Activated T-helper 1 cell treated with anti-CD3 and anti-CD28 coated beads, Interleukin-12 subunit alpha, Interleukin-12 subunit beta, Interleukin-2, Interleukin-4 antibody, amounts not matched to agents 30 ng/mL and 10 ng/mL and 1 ng/mL, durations not matched to agents 14 hours and 24 hours and 36 hours (primary cell): Measurements from ENCODE around the gene ADCY4. TPM values are rescaled to one million over a fixed set of nuclear protein-coding genes. Genes with fewer than 3 reads are reported as not detected.
A peak's percentile ranks its signal among the peaks of the same experiment; 100 is the strongest.

Experiments
- DNase-seq: peaks from one replicate; pipeline ENCODE4 v3.0.0; 2021; ENCODE audit warnings: low spot score
- H3K27ac Mint-ChIP-seq: one replicate; pipeline ENCODE4 v1.8.0; 2021; ENCODE audit warnings: mild to moderate bottlenecking, mixed read lengths
- H3K27me3 Mint-ChIP-seq: one replicate; pipeline ENCODE4 v1.8.0; 2022; ENCODE audit warnings: mild to moderate bottlenecking, moderate library complexity, mixed read lengths; ENCODE audit not compliant: insufficient read depth
- H3K36me3 Mint-ChIP-seq: one replicate; pipeline ENCODE4 v1.8.0; 2021; ENCODE audit warnings: low read depth, mixed read lengths
- H3K4me1 Mint-ChIP-seq: one replicate; pipeline ENCODE4 v1.8.0; 2021; ENCODE audit warnings: low read depth, mixed read lengths
- H3K4me3 Mint-ChIP-seq: one replicate; pipeline ENCODE4 v1.8.0; 2021; ENCODE audit warnings: mild to moderate bottlenecking, moderate library complexity, mixed read lengths
- H3K9me3 Mint-ChIP-seq: one replicate; pipeline ENCODE4 v1.8.0; 2021; ENCODE audit warnings: mixed read lengths
- intact Hi-C: fragments of 100-400 bp; cut with micrococcal nuclease; formaldehyde crosslinking; loops from one replicate; pipeline ENCODE4 v1.15.1; 2024
- total RNA-seq: library from RNA; stranded (reverse); gene quantifications from 2 replicates; pipeline ENCODE4 v1.2.3, GENCODE V29; 2022

The ADCY4 gene
- total RNA-seq, 1 donor from 2014 or later, result 1.5 TPM

GRCh38 chr14:24274101-24274543, 60.7 kb downstream of the ADCY4 start:
- H3K27ac Mint-ChIP-seq, result peak overlapping the region; percentile 82
- H3K4me3 Mint-ChIP-seq, result peak overlapping the region; percentile 11
- H3K9me3 Mint-ChIP-seq, result no peaks in the 10 kb centered on the region
- intact Hi-C loops, result loop anchor here (1.0 kb wide), 1 partner anchor 15 kb away; no protein-coding TSS in a partner anchor
- no peaks in the 10 kb centered on the region for H3K27me3 Mint-ChIP-seq
- DNase-seq, result peak; percentile 45
- peaks cover 6% of the 10 kb centered on the region for H3K36me3 Mint-ChIP-seq
- peaks cover 61% of the 10 kb centered on the region for H3K4me1 Mint-ChIP-seq

- Mint-ChIP-seq H3K27ac (peak overlapping the region; percentile 82), H3K4me3 (peak overlapping the region; percentile 42), H3K9me3 (no peaks in the 10 kb centered on the region), H3K27me3 (no peaks in the 10 kb centered on the region), H3K36me3 (peaks cover 3% of the 10 kb centered on the region), H3K4me1 (peaks cover 55% of the 10 kb centered on the region)
- intact Hi-C loops, result no loop called here
- no peak for DNase-seq
Observed at GRCh38 chr14:24273422-24273998, 61.4 kb downstream of the ADCY4 start.

GRCh38 chr14:24272467-24272866, 62.4 kb downstream of the ADCY4 start:
- peaks cover 46% of the 10 kb centered on the region for H3K4me1 Mint-ChIP-seq
- intact Hi-C loops, result no loop called here
- peak overlapping the region; percentile 86 for H3K27ac Mint-ChIP-seq
- H3K4me3 Mint-ChIP-seq, result peak overlapping the region; percentile 93
- no peaks in the 10 kb centered on the region for H3K9me3 Mint-ChIP-seq
- DNase-seq, result no peak
- no peaks in the 10 kb centered on the region for H3K27me3 Mint-ChIP-seq
- no peaks in the 10 kb centered on the region for H3K36me3 Mint-ChIP-seq

GRCh38 chr14:24271834-24272263, 63.0 kb downstream of the ADCY4 start:
- intact Hi-C loops, result loop anchor here (1.0 kb wide), 8 partner anchors 27 to 170 kb away; partner anchors contain the start of genes CHMP4A, DHRS1, GMPR2 and IPO4
- H3K4me1 Mint-ChIP-seq, result peaks cover 52% of the 10 kb centered on the region
- H3K36me3 Mint-ChIP-seq, result peaks cover 6% of the 10 kb centered on the region
- H3K27me3 Mint-ChIP-seq, result no peaks in the 10 kb centered on the region
- peak overlapping the region; percentile 93 for H3K4me3 Mint-ChIP-seq
- no peaks in the 10 kb centered on the region for H3K9me3 Mint-ChIP-seq
- no peak for DNase-seq
- peak overlapping the region; percentile 86 for H3K27ac Mint-ChIP-seq

- Mint-ChIP-seq H3K27ac (peak within 1 kb of the TSS; percentile 96), H3K4me1 (peaks cover 52% of the 10 kb centered on the region), H3K4me3 (peak within 1 kb of the TSS; percentile 93), H3K36me3 (peaks cover 12% of the 10 kb centered on the region), H3K9me3 (no peaks in the 10 kb centered on the region), H3K27me3 (no peaks in the 10 kb centered on the region)
- intact Hi-C loops, result loop anchor here (1.0 kb wide), 8 partner anchors 28 to 171 kb away; partner anchors contain the start of genes CHMP4A, DHRS1, GMPR2 and IPO4
- DNase-seq, result peak; percentile 87
Observed at GRCh38 chr14:24271134-24271833, 63.6 kb downstream of the ADCY4 start, which contains the start of gene RABGGTA. RABGGTA (minus strand) TSS chr14:24271597; CDS start chr14:24271115, 482 bp downstream.

GRCh38 chr14:24270537-24271133, 64.2 kb downstream of the ADCY4 start:
- Mint-ChIP-seq H3K4me1 (peaks cover 52% of the 10 kb centered on the region), H3K4me3 (peak overlapping the region; percentile 93), H3K27ac (peak overlapping the region; percentile 96), H3K9me3 (no peaks in the 10 kb centered on the region), H3K36me3 (peaks cover 14% of the 10 kb centered on the region), H3K27me3 (no peaks in the 10 kb centered on the region)
- intact Hi-C loops, result loop anchor here (1.0 kb wide), 8 partner anchors 28 to 172 kb away; partner anchors contain the start of genes CHMP4A, DHRS1, GMPR2 and IPO4
- DNase-seq, result no peak

GRCh38 chr14:24269910-24270536, 64.8 kb downstream of the ADCY4 start:
- Mint-ChIP-seq H3K27me3 (no peaks in the 10 kb centered on the region), H3K27ac (no peak overlapping the region), H3K4me1 (peaks cover 49% of the 10 kb centered on the region), H3K36me3 (peaks cover 14% of the 10 kb centered on the region), H3K4me3 (peak overlapping the region; percentile 93), H3K9me3 (no peaks in the 10 kb centered on the region)
- intact Hi-C loops, result no loop called here
- DNase-seq, result no peak

GRCh38 chr14:24269368-24269767, 65.5 kb downstream of the ADCY4 start:
- H3K4me1 Mint-ChIP-seq, result peaks cover 46% of the 10 kb centered on the region
- no peak for DNase-seq
- H3K9me3 Mint-ChIP-seq, result no peaks in the 10 kb centered on the region
- no peaks in the 10 kb centered on the region for H3K27me3 Mint-ChIP-seq
- no peak overlapping the region for H3K27ac Mint-ChIP-seq
- intact Hi-C loops, result no loop called here
- H3K36me3 Mint-ChIP-seq, result peaks cover 16% of the 10 kb centered on the region
- peak overlapping the region; percentile 50 for H3K4me3 Mint-ChIP-seq

Other genes starting within 250 kb of the ADCY4 start
- 55.0 and 62.8 TPM in 2 replicates for gene PCK2, start 240.8 kb downstream of the ADCY4 start, total RNA-seq
- gene DCAF11, start 220.3 kb downstream of the ADCY4 start, total RNA-seq, result 69.9 and 71.6 TPM in 2 replicates
- gene NRL, start 220.1 kb downstream of the ADCY4 start, total RNA-seq, result 2.1 and 2.7 TPM in 2 replicates
- gene FITM1, start 204.4 kb downstream of the ADCY4 start, total RNA-seq, result 0.26 TPM in 1 of 2 replicates, not detected in the other
- 291 and 295 TPM in 2 replicates for gene PSME1, start 198.9 kb downstream of the ADCY4 start, total RNA-seq
- 22.9 and 28.3 TPM in 2 replicates for gene EMC9, start 193.5 kb downstream of the ADCY4 start, total RNA-seq
- gene PSME2, start 188.5 kb downstream of the ADCY4 start, total RNA-seq, result 575 and 588 TPM in 2 replicates
- 115 and 129 TPM in 2 replicates for gene RNF31, start 187.6 kb downstream of the ADCY4 start, total RNA-seq
- 130 and 152 TPM in 2 replicates for gene IRF9, start 173.8 kb downstream of the ADCY4 start, total RNA-seq
- gene REC8, start 163.0 kb downstream of the ADCY4 start, total RNA-seq, result 27.8 and 28.9 TPM in 2 replicates
- 106 and 107 TPM in 2 replicates for gene IPO4, start 146.3 kb downstream of the ADCY4 start, total RNA-seq
- gene TM9SF1, start 139.6 kb downstream of the ADCY4 start, total RNA-seq, result 34.5 and 35.3 TPM in 2 replicates
- 0.42 and 0.49 TPM in 2 replicates for gene TSSK4, start 129.4 kb downstream of the ADCY4 start, total RNA-seq
- gene CHMP4A, start 121.6 kb downstream of the ADCY4 start, total RNA-seq, result 86.5 and 95.8 TPM in 2 replicates
- gene MDP1, start 119.0 kb downstream of the ADCY4 start, total RNA-seq, result 11.6 and 12.9 TPM in 2 replicates
- 177 and 185 TPM in 2 replicates for gene NEDD8, start 102.7 kb downstream of the ADCY4 start, total RNA-seq
- 40.8 and 41.4 TPM in 2 replicates for gene GMPR2, start 102.1 kb downstream of the ADCY4 start, total RNA-seq
- gene TINF2, start 92.4 kb downstream of the ADCY4 start, total RNA-seq, result 90.9 and 95.9 TPM in 2 replicates
- gene TGM1, start 71.9 kb downstream of the ADCY4 start, total RNA-seq, result 4.1 and 4.8 TPM in 2 replicates
- gene RABGGTA, start 63.5 kb downstream of the ADCY4 start, total RNA-seq, result 52.2 and 54.4 TPM in 2 replicates
- 7.5 TPM in 2 replicates for gene DHRS1, start 35.3 kb downstream of the ADCY4 start, total RNA-seq
- gene NOP9, start 35.2 kb downstream of the ADCY4 start, total RNA-seq, result 49.3 and 52.6 TPM in 2 replicates
- 18.1 and 18.7 TPM in 2 replicates for gene CIDEB, start 27.1 kb downstream of the ADCY4 start, total RNA-seq
- gene LTB4R2, start 24.9 kb downstream of the ADCY4 start, total RNA-seq, result 8.9 and 10.3 TPM in 2 replicates
- gene LTB4R, start 23.6 kb downstream of the ADCY4 start, total RNA-seq, result 10.1 and 11.1 TPM in 2 replicates
- gene RIPK3, start 4.9 kb upstream of the ADCY4 start, total RNA-seq, result 14.3 and 14.5 TPM in 2 replicates
- not detected in 2 replicates for gene NFATC4, start 33.1 kb upstream of the ADCY4 start, total RNA-seq
- gene NYNRIN, start 63.9 kb upstream of the ADCY4 start, total RNA-seq, result 0.02 TPM in 1 of 2 replicates, not detected in the other
- 5.2 and 5.5 TPM in 2 replicates for gene CBLN3, start 94.6 kb upstream of the ADCY4 start, total RNA-seq
- 65.9 and 72.0 TPM in 2 replicates for gene KHNYN, start 94.9 kb upstream of the ADCY4 start, total RNA-seq
- 41.5 and 48.0 TPM in 2 replicates for gene SDR39U1, start 107.7 kb upstream of the ADCY4 start, total RNA-seq
- gene CMA1, start 173.2 kb upstream of the ADCY4 start, total RNA-seq, result not detected in 2 replicates
- gene CTSG, start 241.2 kb upstream of the ADCY4 start, total RNA-seq, result not detected in 2 replicates